Fibroblast of lung (primary cell): ENCODE measurements around the gene KERA.

Source experiments
- CTCF ChIP-seq, 2 donors: IDR thresholded peaks in 1 of 2; conservative IDR thresholded peaks in 1 of 2; 1 replicate in 1 of 2; 2 replicates in 1 of 2; pipeline ENCODE4 v1.5.1; 2011 to 2012; ENCODE audit warnings: low read length in 2 of 2, control low read depth in 1 of 2, inconsistent platforms in 1 of 2, low read depth in 1 of 2, mild to moderate bottlenecking in 1 of 2
- EZH2 ChIP-seq: IDR thresholded peaks from 2 replicates; pipeline ENCODE4 v1.5.1; 2012; ENCODE audit warnings: low read length, control low read depth, mild to moderate bottlenecking; ENCODE audit errors: missing control alignments

- TF ChIP-seq CTCF (conservative IDR thresholded peaks at IDR 0.05 in 1 of 2, IDR thresholded peaks at IDR 0.05 in 1 of 2; ENCODE audit: low read depth in 1 of 2, low read length in 2 of 2) (no peak), EZH2 (no peak)
Measured at GRCh38 chr12:91065396-91065795, 7.6 kb upstream of the KERA start.
